ENCODE data around the gene RBBP9. TPM values are rescaled to one million over a fixed set of nuclear protein-coding genes. Genes with fewer than 3 reads are reported as not detected.

Gene RBBP9
- 11.1 and 13.3 TPM in 2 replicates for total RNA-seq

DNA sequence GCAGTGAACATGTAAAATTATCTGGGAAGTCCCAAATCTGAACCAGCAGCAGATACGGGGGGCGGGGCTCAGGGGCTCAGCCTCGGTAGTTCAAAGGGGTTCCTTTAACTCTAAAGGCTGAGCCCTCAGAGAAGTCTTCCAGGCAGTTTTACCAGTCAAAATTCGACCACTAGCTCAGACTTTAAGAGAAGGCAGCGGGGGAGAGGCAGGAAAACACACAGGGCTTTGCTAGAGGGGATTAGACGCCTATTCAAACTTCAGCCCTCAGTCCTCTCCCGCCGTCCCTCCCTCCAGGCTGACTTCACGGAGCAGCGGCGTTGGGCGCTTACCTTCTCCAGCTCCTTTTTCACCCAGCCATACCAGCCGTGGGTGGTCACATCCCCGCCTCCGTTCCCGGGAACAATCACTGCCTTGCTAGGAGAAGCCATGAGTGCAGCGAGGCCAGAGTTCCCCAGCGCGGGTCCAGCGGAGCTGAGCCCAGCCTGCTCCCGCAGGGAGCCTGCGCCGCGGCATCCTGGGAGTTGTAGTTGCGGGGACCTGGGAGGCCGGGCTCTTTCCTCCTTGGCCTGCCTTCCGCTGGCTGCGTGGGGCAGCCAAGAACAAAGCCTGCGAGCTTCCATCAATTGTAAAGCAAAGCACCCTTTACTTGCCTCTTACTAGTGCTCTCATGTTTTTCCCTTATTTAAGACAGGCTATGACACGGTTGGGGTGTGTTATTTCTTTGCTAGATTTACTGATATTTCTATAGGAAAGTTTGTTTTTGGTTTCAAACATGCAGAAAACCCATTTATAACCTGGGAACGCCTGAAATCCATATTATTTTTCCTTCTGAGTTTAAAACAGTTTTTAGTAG lies at the start of gene RBBP9:
Gene RBBP9 (minus strand): TSS at position 486 of the 853 bp plus-strand sequence. CDS start 58 bp downstream, at position 428.

DNA sequence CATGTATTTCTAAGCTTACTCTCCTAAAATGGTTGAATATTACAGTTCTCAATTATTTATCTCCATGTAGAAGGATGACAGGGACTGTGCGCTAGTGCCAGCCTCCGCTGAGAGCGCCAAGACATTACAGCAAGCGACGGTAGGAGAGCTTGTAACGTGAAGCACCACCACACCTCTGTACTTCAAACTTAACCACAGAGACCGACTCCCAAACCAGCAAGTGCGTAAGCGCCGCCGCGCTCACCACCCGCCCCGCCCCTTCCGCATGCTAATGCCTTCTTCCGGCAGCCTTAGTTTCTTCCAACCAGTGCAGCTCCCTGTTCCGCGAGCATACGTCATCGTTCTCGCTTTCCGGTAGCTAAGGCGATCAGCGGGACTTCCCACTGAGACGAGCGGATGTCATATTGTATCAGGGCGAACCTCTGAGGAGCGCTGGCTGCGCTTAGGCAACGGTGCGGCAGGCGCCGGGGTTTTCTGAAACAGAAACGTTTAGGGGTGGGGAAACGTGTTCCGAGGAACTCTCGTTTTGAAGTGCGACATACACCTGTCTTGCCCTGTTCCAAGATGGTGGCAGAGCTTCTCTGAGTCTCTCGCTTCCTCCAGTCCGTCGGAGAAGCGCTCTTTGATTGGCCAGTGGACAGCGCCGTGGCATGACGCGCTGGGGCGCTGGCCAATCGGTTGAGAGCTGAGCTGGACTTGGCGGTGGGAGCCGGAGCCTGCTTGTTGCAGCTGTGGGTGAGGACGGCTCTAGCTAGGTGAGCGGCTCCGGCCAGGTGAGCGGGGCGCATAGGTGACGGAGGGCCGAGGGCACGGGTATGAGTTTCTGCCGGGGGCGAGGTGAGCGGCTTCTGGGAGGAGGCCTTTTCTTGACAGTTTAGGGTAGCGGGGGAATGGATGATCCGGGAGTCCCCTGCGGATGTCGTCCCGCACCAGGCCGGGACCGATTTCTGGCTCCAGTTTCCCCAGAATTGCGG lies 10.5 kb upstream of the RBBP9 start, which contains the start of gene SEC23B:
Gene SEC23B (plus strand): TSS at position 723 of the 974 bp plus-strand sequence. CDS start 2,896 bp downstream, outside the sequence.

DNA sequence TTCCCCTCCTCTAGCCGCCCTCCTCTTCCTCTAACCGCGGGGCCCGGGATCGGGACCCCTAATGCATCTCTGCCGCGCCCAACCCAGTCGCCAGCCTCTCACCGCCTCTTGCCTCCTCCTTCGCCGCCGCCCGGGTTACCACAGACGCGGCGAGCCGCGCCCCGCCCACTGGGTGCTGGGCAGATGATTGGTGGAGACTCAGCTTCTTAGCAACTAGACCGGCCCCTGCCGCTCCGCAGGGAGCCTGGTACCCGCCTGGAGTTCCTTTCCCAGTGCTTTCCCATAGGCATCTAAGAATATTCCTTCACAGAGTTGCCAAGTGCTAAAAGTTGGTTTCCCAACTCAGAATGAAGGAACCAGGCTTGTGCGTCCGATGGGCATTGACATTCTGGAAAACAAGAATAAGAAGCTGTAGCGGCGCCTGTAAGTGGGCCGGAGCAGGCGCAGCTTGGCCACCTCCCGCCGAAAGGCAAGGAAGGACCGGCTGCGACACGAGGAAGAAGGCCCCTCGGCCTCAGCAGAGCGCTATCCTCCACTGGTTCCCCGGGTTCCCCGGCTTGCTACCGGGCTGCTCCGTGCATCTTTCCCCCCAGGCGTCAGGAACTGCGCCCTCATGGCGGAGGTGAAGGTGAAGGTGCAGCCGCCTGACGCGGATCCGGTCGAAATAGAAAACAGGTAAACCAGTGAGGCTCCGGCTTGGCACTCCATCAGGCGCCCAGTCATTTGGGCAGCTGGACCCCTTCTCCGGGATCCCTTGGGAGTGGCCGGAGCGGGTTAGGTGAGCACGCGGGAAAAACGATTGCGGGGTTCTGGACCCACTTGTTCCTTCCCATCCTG lies 29.9 kb downstream of the RBBP9 start, which contains the start of the genes DZANK1 and POLR3F:
Gene DZANK1 (minus strand): TSS at position 137 of the 837 bp plus-strand sequence. CDS start 1,672 bp downstream, outside the sequence.
Gene POLR3F (plus strand): TSS at position 497 of the 837 bp plus-strand sequence. CDS start 117 bp downstream, at position 614.

Other genes with a start within 250 kb of the RBBP9 start
- gene ZNF133, start 208.7 kb downstream of the RBBP9 start, total RNA-seq, result 16.9 and 19.1 TPM in 2 replicates
- 0.92 and 1.2 TPM in 2 replicates for gene DZANK1, start 30.2 kb downstream of the RBBP9 start, total RNA-seq
- gene POLR3F, start 29.8 kb downstream of the RBBP9 start, total RNA-seq, result 10.8 and 12.0 TPM in 2 replicates
- gene SEC23B, start 10.7 kb upstream of the RBBP9 start, total RNA-seq, result 55.9 and 81.0 TPM in 2 replicates
- gene SMIM26, start 70.2 kb upstream of the RBBP9 start, total RNA-seq, result 62.5 and 73.5 TPM in 2 replicates
- 106 and 113 TPM in 2 replicates for gene DTD1, start 90.8 kb upstream of the RBBP9 start, total RNA-seq

Measured in aortic smooth muscle cell (primary cell).